Psoas muscle (tissue), 8 donors: ENCODE results near the gene COL23A1. TPM values are rescaled to one million over a fixed set of nuclear protein-coding genes. Genes with fewer than 3 reads are reported as not detected.

Experiments used
- ATAC-seq, 4 donors: fragments of 200-7000 bp; cut with Tn5 transposase; one replicate each; pipeline ENCODE4 v1.9.1; 2020; ENCODE audit warnings: moderate library complexity in 3 of 4, mild to moderate bottlenecking in 2 of 4
- DNase-seq, 2 donors: peaks; one replicate each; pipeline ENCODE4 v3.0.0-alpha.2; 2020
- H3K27ac ChIP-seq: fragments of 200-600 bp; one replicate; pipeline ENCODE4 v1.8.0; 2022
- H3K27me3 ChIP-seq, 3 donors: fragments of 200-600 bp in 1 of 3; one replicate each; pipeline versions ENCODE4 v1.6.1 to v1.8.0; 2013 to 2022; ENCODE audit warnings: low read length in 2 of 3, mild to moderate bottlenecking in 2 of 3, moderate library complexity in 1 of 3; ENCODE audit not compliant: insufficient read depth in 3 of 3
- H3K36me3 ChIP-seq, 2 donors: fragments of 200-600 bp in 1 of 2; one replicate each; pipeline versions ENCODE4 v1.6.1 to v1.8.0; 2013 to 2022; ENCODE audit warnings: low read depth in 1 of 2, mild to moderate bottlenecking in 1 of 2, moderate library complexity in 1 of 2; ENCODE audit not compliant: insufficient read depth in 1 of 2
- H3K4me1 ChIP-seq: fragments of 200-600 bp; one replicate; pipeline ENCODE4 v1.8.0; 2022
- H3K4me3 ChIP-seq: fragments of 200-600 bp; one replicate; pipeline ENCODE4 v1.8.0; 2022; ENCODE audit warnings: mild to moderate bottlenecking
- H3K9me3 ChIP-seq: fragments of 200-600 bp; one replicate; pipeline ENCODE4 v1.8.0; 2022
- CTCF ChIP-seq: fragments of 200-600 bp; IDR thresholded peaks from one replicate; pipeline ENCODE4 v1.8.0; 2022; ENCODE audit warnings: antibody characterized with exemption
- WGBS, 3 donors: extraction: QIAGEN DNeasy Blood & Tissue Kit; methylation state at CpG; one replicate each; pipeline versions ENCODE4 v1.1.6 to v1.1.7; 2013; 5-methylcytosine and 5-hydroxymethylcytosine counted together
- intact Hi-C, 2 donors: fragments of 100-400 bp; cut with DNase I; formaldehyde crosslinking; loops; one replicate each; pipeline versions ENCODE4 v1.11.0 to v1.14.2; 2022
- polyA plus RNA-seq, 3 donors: library from polyadenylated mRNA; stranded (reverse); fragments of 200-250 nt; gene quantifications; one replicate each; pipeline ENCODE4 v1.2.3, GENCODE V29; 2013
- total RNA-seq, 4 donors: library from RNA; stranded (reverse); fragmentation: NEBNext Ultra II Directional in 2 of 4; extraction: Animal tissue kit (Norgen Biotek cat#: 25700) in 2 of 4; gene quantifications; one replicate each; pipeline versions ENCODE4 v1.2.1 to v1.2.4, GENCODE V29; 2021 to 2023
- donor health status: healthy with polysubstance abuse.
- donor health status: DM: no; HTN: no; CAD: no; lungs with moderate emphysema.
- donor health status: Bipolar disorder and iron deficiency.
- donor health status: healthy.
- donor health status: DM: yes; HTN: yes; CAD: no.
- donor health status: DM: no; HTN: no; CAD: no.
- donor health status: DM: no; HTN: no; CAD: no.
- donor health status: DM: yes; HTN: yes; CAD: no.

The COL23A1 gene
- total and polyA plus RNA-seq, 7 donors = 0.66 to 3.0 (median 1.2) TPM

GRCh38 chr5:178590924-178591423 is 781 bp upstream of the COL23A1 start:
- peak in 1 of 2 donors; percentile 64 for DNase-seq
- peaks cover 12% of the 10 kb centered on the region for H3K9me3 ChIP-seq
- H3K4me3 ChIP-seq = peak overlapping the region; percentile 73
- no peak for TF ChIP-seq CTCF
- ATAC-seq = peak; percentile 92 to 95 (median 94)
- H3K27ac ChIP-seq = peak overlapping the region; percentile 82
- no peaks in the 10 kb centered on the region for H3K36me3 ChIP-seq
- H3K27me3 ChIP-seq = peaks cover 0 to 9% (median 0%) of the 10 kb centered on the region in 3 donors
- H3K4me1 ChIP-seq = peaks cover 14% of the 10 kb centered on the region
- WGBS, 3 donors = 14 to 18% (median 18%) methylated on average over 9 of the region's 9 CpGs
- intact Hi-C loops = loop anchor here in 1 of 2 donors (1.0 to 5.0 kb wide), 2 partner anchors 311 to 359 kb away; partner anchors contain the start of gene PHYKPL

- 17 to 30% (median 25%) methylated on average over 58 to 91 of the region's 91 CpGs for WGBS, 3 donors
- peak; percentile 15 to 41 (median 29) for ATAC-seq
- DNase-seq = peak in 1 of 2 donors; percentile 68
Observed at GRCh38 chr5:178589180-178590140, 733 bp downstream of the COL23A1 start.

DNA sequence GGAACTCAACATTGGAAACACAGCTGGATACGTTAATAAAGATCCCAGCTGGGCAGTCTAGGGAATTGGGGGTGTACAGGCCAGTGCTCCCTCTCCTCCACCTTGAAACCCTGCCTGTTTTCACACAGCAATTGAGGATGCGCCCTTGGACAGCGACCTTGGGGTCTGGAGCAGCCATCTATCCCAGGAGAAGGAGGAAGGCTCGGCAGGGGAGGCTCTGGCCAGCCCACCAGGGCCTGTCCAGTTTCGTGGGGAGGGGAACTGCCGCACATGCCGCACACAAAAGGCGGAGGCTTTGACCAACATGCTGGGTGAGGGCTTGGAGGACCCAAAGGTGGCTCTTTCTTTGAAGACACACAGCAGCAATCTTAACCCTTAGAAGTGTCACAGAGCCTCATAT is 1.4 kb downstream of the COL23A1 start:
- H3K36me3 ChIP-seq = no peaks in the 10 kb centered on the region
- no peak for ATAC-seq
- H3K27me3 ChIP-seq = peaks cover 0 to 9% (median 2%) of the 10 kb centered on the region in 3 donors
- no peak overlapping the region for H3K4me3 ChIP-seq
- no peaks in the 10 kb centered on the region for H3K9me3 ChIP-seq
- TF ChIP-seq CTCF = no peak
- DNase-seq = no peak
- intact Hi-C loops = loop anchor here in 1 of 2 donors (10.0 kb wide), 1 partner anchor 304 kb away; no protein-coding TSS in a partner anchor
- WGBS, 3 donors = 79 to 89% (median 79%) methylated on average over 8 of the region's 8 CpGs
- no peak overlapping the region for H3K27ac ChIP-seq
- peaks cover 14% of the 10 kb centered on the region for H3K4me1 ChIP-seq

More at GRCh38 chr5:178589180-178590140, 733 bp downstream of the COL23A1 start:
- TF ChIP-seq CTCF = peak; percentile 28
- peaks cover 14% of the 10 kb centered on the region for H3K4me1 ChIP-seq
- peak overlapping the region; percentile 73 for H3K4me3 ChIP-seq
- H3K27ac ChIP-seq = peak overlapping the region; percentile 82
- intact Hi-C loops = loop anchor here (1.0 to 10.0 kb wide), 3 partner anchors 305 to 357 kb away; partner anchors contain the start of gene PHYKPL (in 1 of the 2)
- peaks cover 0 to 9% (median 2%) of the 10 kb centered on the region in 3 donors for H3K27me3 ChIP-seq
- no peaks in the 10 kb centered on the region for H3K9me3 ChIP-seq
- no peaks in the 10 kb centered on the region for H3K36me3 ChIP-seq

DNA sequence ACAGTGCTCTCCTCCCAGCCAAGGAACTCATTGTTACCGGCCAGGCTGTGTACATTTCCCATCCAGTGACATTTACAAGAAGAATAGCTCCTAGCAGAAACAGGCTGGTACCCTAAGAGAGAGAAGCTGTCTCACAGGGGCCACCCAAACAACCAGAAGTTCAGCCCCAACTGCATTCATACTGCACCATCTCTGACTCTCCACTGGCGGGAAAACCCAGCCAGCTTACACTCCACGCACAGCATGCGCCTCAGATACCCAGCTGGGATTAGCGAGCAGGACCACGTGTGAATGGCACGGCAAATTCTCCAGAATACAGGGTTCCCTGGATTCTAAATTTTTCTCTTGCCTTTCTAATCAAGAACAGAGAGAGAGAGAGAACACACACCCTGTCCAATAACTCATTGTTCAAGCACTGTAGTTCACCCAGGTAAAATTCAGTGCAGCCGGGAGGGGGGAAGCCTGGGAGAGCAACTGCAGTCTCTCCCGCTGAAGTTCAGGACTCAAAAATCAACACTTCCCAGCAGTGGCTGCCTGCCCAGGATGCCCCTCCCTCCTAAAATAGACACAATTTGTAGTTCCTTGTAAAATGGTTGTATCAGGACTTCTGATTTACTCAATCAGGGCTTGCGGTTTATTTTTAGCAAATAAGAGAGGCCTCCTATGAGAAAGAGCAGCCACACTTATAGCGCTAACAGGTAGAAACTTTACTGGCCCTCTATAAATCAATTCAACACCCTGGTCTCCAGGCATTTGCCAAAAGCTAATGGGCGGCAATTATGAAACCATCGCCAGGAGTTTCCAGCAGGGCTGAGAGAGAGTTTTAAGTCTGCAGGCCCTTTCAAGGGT is 2.2 kb downstream of the COL23A1 start:
- TF ChIP-seq CTCF = no peak
- no peak for ATAC-seq
- peaks cover 0 to 9% (median 2%) of the 10 kb centered on the region in 3 donors for H3K27me3 ChIP-seq
- H3K4me1 ChIP-seq = peaks cover 14% of the 10 kb centered on the region
- 74 to 77% (median 75%) methylated on average over 13 of the region's 13 CpGs for WGBS, 3 donors
- no peak overlapping the region for H3K4me3 ChIP-seq
- no peaks in the 10 kb centered on the region for H3K9me3 ChIP-seq
- no peaks in the 10 kb centered on the region for H3K36me3 ChIP-seq
- no peak for DNase-seq
- H3K27ac ChIP-seq = no peak overlapping the region
- intact Hi-C loops = loop anchor here in 1 of 2 donors (10.0 kb wide), 1 partner anchor 303 kb away; no protein-coding TSS in a partner anchor
